ENCODE data around the gene AMTN. TPM values are rescaled to one million over a fixed set of nuclear protein-coding genes. Genes with fewer than 3 reads are reported as not detected.
"Not testable (repeated sequence)": the region's sequence is repeated elsewhere in the genome, so short reads cannot be mapped to it uniquely, and the experiment has no call there.

Gene AMTN
- total RNA-seq, 3 donors from 2014 or later = not detected

DNA sequence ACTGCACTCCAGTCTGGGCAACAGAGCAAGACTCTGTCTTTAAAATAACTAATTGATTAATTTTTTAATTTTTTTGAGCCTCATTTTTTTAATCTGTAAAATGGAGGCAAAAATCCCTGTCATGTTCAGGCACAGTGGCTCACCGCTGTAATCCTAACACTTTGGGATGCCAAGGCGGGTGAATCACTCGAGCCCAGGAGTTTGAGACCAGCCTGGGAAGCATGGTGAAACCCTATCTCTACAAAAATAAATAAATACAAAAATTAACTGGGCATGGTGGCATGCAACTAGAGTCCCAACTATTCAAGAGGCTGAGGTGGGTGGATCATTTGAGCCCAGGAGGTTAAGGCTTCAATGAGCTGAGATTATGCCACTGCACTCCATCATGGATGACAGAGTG is 15.4 kb downstream of the AMTN start:
- TF ChIP-seq POLR2A (IDR thresholded peaks at IDR 0.05) = no peak
- TF ChIP-seq POLR2AphosphoS5 (IDR thresholded peaks at IDR 0.05) = no peak
- TF ChIP-seq, protein P1, sequence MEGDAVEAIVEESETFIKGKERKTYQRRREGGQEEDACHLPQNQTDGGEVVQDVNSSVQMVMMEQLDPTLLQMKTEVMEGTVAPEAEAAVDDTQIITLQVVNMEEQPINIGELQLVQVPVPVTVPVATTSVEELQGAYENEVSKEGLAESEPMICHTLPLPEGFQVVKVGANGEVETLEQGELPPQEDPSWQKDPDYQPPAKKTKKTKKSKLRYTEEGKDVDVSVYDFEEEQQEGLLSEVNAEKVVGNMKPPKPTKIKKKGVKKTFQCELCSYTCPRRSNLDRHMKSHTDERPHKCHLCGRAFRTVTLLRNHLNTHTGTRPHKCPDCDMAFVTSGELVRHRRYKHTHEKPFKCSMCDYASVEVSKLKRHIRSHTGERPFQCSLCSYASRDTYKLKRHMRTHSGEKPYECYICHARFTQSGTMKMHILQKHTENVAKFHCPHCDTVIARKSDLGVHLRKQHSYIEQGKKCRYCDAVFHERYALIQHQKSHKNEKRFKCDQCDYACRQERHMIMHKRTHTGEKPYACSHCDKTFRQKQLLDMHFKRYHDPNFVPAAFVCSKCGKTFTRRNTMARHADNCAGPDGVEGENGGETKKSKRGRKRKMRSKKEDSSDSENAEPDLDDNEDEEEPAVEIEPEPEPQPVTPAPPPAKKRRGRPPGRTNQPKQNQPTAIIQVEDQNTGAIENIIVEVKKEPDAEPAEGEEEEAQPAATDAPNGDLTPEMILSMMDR (IDR thresholded peaks at IDR 0.05) = no peak
- Histone ChIP-seq H3K9me3 (no peaks in the 10 kb centered on the region), H3K36me3 (no peaks in the 10 kb centered on the region), H3K4me3 (no peak overlapping the region), H3K27me3 (no peaks in the 10 kb centered on the region), H3K4me1 (no peaks in the 10 kb centered on the region), H3K27ac (no peak overlapping the region)
- intact Hi-C loops (cut with DNase I; ENCODE audit: low total_unique reads) = no loop called here
- DNase-seq (ENCODE audit: low spot score in 2 of 2) = no peak

DNA sequence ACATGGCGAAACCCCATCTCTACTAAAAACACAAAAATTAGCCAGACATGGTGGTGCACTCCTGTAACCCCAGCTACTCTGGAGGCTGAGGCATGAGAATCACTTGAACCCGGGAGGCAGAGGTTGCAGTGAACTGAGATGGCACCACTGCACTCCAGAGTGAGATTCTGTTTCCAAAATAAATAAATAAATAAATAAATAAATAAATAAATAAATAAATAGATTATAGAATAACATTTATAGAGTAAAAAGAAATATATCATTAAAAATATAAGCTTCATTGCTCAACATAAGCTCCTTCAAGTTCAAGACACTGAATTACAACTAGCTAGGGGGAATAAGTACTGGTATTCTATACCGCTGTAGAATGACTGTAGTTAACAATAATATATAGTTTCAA is 16.5 kb downstream of the AMTN start:
- intact Hi-C loops (cut with DNase I; ENCODE audit: low total_unique reads); DNase-seq (ENCODE audit: low spot score in 2 of 2); H3K4me3 ChIP-seq; H3K36me3 ChIP-seq; H3K4me1 ChIP-seq; H3K9me3 ChIP-seq; H3K27ac ChIP-seq; H3K27me3 ChIP-seq: not testable (repeated sequence)

DNA sequence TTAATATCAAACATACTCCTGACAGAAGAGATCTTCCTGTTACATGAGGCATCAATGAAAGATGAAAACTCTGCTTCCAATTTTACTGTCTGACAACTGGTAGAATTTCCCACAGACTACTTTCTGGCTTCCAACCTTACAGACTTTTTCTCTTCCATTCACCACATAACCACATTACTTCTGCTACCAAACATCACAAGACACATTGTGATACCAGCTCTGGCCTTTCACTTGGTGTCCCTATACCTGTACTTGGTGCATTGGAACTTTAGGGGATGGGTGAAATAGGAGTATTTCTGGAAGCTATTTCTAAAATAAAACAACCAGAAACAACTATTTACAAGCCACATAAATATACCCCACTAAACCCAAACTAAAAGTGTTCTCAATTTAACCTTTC is 20.5 kb downstream of the AMTN start:
- Histone ChIP-seq H3K27ac (no peak overlapping the region), H3K4me1 (no peaks in the 10 kb centered on the region), H3K36me3 (no peaks in the 10 kb centered on the region), H3K27me3 (no peaks in the 10 kb centered on the region), H3K4me3 (no peak overlapping the region), H3K9me3 (no peaks in the 10 kb centered on the region)
- intact Hi-C loops (cut with DNase I; ENCODE audit: low total_unique reads) = no loop called here
- no peak for DNase-seq (ENCODE audit: low spot score in 2 of 2)
- TF ChIP-seq, protein P1 (IDR thresholded peaks at IDR 0.05) = no peak
- TF ChIP-seq POLR2A (IDR thresholded peaks at IDR 0.05) (no peak), POLR2AphosphoS5 (IDR thresholded peaks at IDR 0.05) (no peak)

DNA sequence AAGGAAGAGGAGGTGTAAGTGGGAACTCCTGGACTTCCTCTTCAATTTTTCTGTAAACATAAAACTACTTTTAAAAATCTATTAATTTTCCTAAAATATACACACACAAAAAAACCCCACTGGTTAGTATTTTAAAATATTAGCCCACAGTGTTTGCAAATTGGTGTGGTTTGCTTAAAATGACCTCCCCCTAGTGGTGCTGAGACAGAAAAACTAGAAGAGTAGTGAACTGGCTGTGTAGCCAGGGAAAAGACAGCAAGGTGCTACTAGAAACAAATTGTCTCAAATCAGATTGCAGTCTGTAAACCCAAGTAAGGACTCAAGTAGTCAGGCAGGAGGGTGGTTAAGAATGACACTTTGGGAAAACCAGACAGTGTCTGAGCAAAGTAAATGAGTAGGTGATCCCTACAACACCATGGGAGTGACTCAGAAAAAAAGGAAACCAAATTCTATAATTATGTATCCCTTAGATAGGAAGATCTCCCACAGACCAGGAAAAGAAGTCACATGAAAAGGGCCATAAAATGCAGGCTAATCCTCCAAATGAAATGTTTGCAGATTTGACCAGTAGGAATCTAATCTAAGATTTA is 26.0 kb downstream of the AMTN start:
- no peak overlapping the region for H3K27ac ChIP-seq
- intact Hi-C loops (cut with DNase I; ENCODE audit: low total_unique reads) = no loop called here
- H3K27me3 ChIP-seq = peaks cover 0 to 5% of the 10 kb centered on the region in 2 donors
- no peaks in the 10 kb centered on the region for H3K9me3 ChIP-seq
- no peak for TF ChIP-seq POLR2AphosphoS5 (IDR thresholded peaks at IDR 0.05)
- TF ChIP-seq, protein P1 (IDR thresholded peaks at IDR 0.05) = no peak
- no peak for TF ChIP-seq POLR2A (IDR thresholded peaks at IDR 0.05)
- no peak for DNase-seq (ENCODE audit: low spot score in 2 of 2)
- no peak overlapping the region for H3K4me3 ChIP-seq
- no peaks in the 10 kb centered on the region for H3K36me3 ChIP-seq
- no peaks in the 10 kb centered on the region for H3K4me1 ChIP-seq

DNA sequence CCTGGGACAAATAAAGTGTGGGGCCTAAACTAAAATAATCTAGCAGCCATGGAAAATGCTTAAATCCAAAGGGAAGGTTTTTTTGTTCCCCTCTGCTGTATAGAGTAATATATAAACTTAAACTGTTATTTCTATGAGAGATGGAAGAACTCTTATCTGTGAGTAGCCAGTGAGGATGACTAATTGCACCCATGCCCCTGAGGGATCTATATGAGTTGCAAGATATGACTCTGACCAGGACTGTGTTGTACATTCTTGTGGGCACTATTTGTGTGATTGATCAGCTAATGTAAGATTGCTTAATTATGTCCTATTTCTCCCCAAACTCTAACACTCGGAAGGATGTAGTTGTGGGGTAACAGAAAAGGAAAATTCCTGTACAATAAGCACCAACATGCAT is 38.5 kb downstream of the AMTN start:
- Histone ChIP-seq H3K9me3 (no peaks in the 10 kb centered on the region), H3K36me3 (no peaks in the 10 kb centered on the region), H3K4me1 (no peaks in the 10 kb centered on the region), H3K27ac (no peak overlapping the region), H3K27me3 (no peaks in the 10 kb centered on the region), H3K4me3 (no peak overlapping the region)
- DNase-seq (ENCODE audit: low spot score in 2 of 2) = no peak
- intact Hi-C loops (cut with DNase I; ENCODE audit: low total_unique reads) = no loop called here
- TF ChIP-seq, protein P1 (IDR thresholded peaks at IDR 0.05) = no peak
- no peak for TF ChIP-seq POLR2A (IDR thresholded peaks at IDR 0.05)
- TF ChIP-seq POLR2AphosphoS5 (IDR thresholded peaks at IDR 0.05) = no peak

All from breast epithelium (tissue), 4 donors.